K562 treated with DMSO at 1 percent for 4 hours (cell line): Measurements from ENCODE around the gene ANXA9. TPM values are rescaled to one million over a fixed set of nuclear protein-coding genes. Genes with fewer than 3 reads are reported as not detected.

ENCODE experiments used
- total RNA-seq: library from RNA; unstranded; fragments of 300-600 nt; gene quantifications from 2 replicates; pipeline ENCODE4 v1.2.3, GENCODE V29; 2022; ENCODE audit not compliant: insufficient read depth

Gene ANXA9
- total RNA-seq = 1.9 and 2.9 TPM in 2 replicates

GRCh38 chr1:150981805-150982712 lies at the start of gene ANXA9:
Gene ANXA9 (plus strand): TSS chr1:150982292. CDS start chr1:150983106, 814 bp downstream.

GRCh38 chr1:150974580-150975478 lies 7.3 kb upstream of the ANXA9 start, which contains the start of gene CERS2:
Gene CERS2 (minus strand): TSS chr1:150974835. CDS start chr1:150969090, 5,745 bp downstream.

GRCh38 chr1:151006327-151007052 lies 24.4 kb downstream of the ANXA9 start, which contains the start of gene MINDY1:
Gene MINDY1 (minus strand): TSS chr1:151006902. CDS start chr1:151002617, 4,285 bp downstream.

GRCh38 chr1:151008244-151009205 lies 26.4 kb downstream of the ANXA9 start, which contains the start of gene PRUNE1:
Gene PRUNE1 (plus strand): TSS chr1:151008449. CDS start chr1:151008633, 184 bp downstream.

GRCh38 chr1:151036356-151036755 lies 54.3 kb downstream of the ANXA9 start, which contains the start of gene BNIPL:
Gene BNIPL (plus strand): TSS chr1:151036586. CDS start chr1:151036726, 140 bp downstream.

Other genes with a start within 250 kb of the ANXA9 start
- 16.7 and 27.0 TPM in 2 replicates for gene CTSS, start 216.5 kb upstream of the ANXA9 start, total RNA-seq
- gene CTSK, start 174.0 kb upstream of the ANXA9 start, total RNA-seq = 8.9 and 10.8 TPM in 2 replicates
- 15.9 and 17.5 TPM in 2 replicates for gene ARNT, start 105.7 kb upstream of the ANXA9 start, total RNA-seq
- gene CTXND2, start 95.2 kb upstream of the ANXA9 start, total RNA-seq = not detected in 2 replicates
- gene SETDB1, start 55.9 kb upstream of the ANXA9 start, total RNA-seq = 12.7 and 16.5 TPM in 2 replicates
- 178 and 212 TPM in 2 replicates for gene CERS2, start 7.5 kb upstream of the ANXA9 start, total RNA-seq
- gene MINDY1, start 24.6 kb downstream of the ANXA9 start, total RNA-seq = 8.5 and 11.2 TPM in 2 replicates
- gene PRUNE1, start 26.2 kb downstream of the ANXA9 start, total RNA-seq = 9.7 and 13.9 TPM in 2 replicates
- 0.73 and 2.2 TPM in 2 replicates for gene BNIPL, start 54.3 kb downstream of the ANXA9 start, total RNA-seq
- gene C1orf56, start 65.5 kb downstream of the ANXA9 start, total RNA-seq = 2.8 and 3.7 TPM in 2 replicates
- gene CDC42SE1, start 77.3 kb downstream of the ANXA9 start, total RNA-seq = 37.7 and 44.2 TPM in 2 replicates
- 6.1 TPM in 2 replicates for gene MLLT11, start 78.1 kb downstream of the ANXA9 start, total RNA-seq
- 3.3 and 5.0 TPM in 2 replicates for gene GABPB2, start 88.5 kb downstream of the ANXA9 start, total RNA-seq
- gene SEMA6C, start 164.3 kb downstream of the ANXA9 start, total RNA-seq = 2.6 and 4.4 TPM in 2 replicates
- gene TNFAIP8L2, start 174.4 kb downstream of the ANXA9 start, total RNA-seq = not detected in 2 replicates
- gene LYSMD1, start 183.6 kb downstream of the ANXA9 start, total RNA-seq = 1.6 and 3.4 TPM in 2 replicates
- gene SCNM1, start 183.9 kb downstream of the ANXA9 start, total RNA-seq = 37.1 and 44.6 TPM in 2 replicates
- gene TMOD4, start 193.7 kb downstream of the ANXA9 start, total RNA-seq = 3.8 TPM in 1 of 2 replicates, not detected in the other
- gene VPS72, start 207.9 kb downstream of the ANXA9 start, total RNA-seq = 58.4 and 60.6 TPM in 2 replicates
- 17.1 and 23.3 TPM in 2 replicates for gene PIP5K1A, start 216.3 kb downstream of the ANXA9 start, total RNA-seq